GM15510 (cell line): ENCODE data around the gene MAP4K2.

ENCODE experiments used
- POLR2A ChIP-seq: IDR thresholded peaks from 3 replicates; pipeline ENCODE4 v1.6.1; 2011; ENCODE audit warnings: borderline replicate concordance; ENCODE audit not compliant: insufficient read length; ENCODE audit errors: extremely low read depth

Gene MAP4K2

GRCh38 chr11:64802370-64803157 lies 450 bp downstream of the MAP4K2 start:
- TF ChIP-seq POLR2A: peak; percentile 47

- no peak for TF ChIP-seq POLR2A
Measured at GRCh38 chr11:64801561-64802369, 1.2 kb downstream of the MAP4K2 start.

GRCh38 chr11:64801158-64801464 lies 1.9 kb downstream of the MAP4K2 start:
- TF ChIP-seq POLR2A: no peak

DNA sequence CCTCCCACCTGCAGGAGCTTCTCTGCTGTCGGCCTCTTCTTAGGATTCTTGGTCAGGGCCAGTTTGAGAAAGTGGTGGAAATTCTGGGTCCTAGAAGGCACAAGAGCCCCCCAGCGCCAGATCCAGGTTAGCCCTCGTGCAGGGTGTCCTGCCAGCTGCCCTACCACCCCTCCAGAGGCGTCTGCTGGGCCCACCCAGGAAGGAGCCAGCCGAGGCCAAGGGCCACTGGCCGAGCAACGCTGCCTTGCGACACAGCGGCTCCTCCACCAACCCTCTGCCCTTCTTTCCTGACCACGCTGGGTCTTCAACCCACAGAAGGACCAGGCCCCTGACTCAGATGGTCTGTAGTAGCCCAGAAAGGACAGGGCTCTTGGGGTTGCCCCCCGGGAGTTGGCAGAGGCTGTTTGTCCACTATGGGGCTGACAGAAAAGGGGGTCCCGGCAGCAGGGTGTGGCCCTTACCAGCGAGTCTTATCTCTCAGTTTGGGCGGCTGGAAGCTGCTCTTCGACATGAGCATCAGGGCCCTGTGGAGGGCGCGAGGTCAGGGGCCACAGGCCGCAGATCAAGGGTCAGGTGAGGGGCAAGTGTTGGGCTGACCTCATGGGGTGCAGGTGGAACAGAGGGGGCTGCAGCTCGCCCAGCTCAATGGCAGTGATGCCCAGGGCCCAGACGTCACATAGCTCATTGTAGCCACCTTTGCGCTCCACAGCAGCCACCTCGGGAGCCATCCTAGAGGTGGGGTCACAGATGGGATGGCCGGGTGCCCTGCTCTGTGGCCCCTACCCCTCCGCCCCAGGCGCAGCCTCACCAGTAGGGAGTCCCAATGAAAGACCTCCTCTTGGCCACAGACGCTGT lies 2.5 kb downstream of the MAP4K2 start:
- no peak for TF ChIP-seq POLR2A

GRCh38 chr11:64799623-64800302 lies 3.3 kb downstream of the MAP4K2 start:
- TF ChIP-seq POLR2A: no peak

GRCh38 chr11:64799256-64799622 lies 3.8 kb downstream of the MAP4K2 start:
- TF ChIP-seq POLR2A: no peak

DNA sequence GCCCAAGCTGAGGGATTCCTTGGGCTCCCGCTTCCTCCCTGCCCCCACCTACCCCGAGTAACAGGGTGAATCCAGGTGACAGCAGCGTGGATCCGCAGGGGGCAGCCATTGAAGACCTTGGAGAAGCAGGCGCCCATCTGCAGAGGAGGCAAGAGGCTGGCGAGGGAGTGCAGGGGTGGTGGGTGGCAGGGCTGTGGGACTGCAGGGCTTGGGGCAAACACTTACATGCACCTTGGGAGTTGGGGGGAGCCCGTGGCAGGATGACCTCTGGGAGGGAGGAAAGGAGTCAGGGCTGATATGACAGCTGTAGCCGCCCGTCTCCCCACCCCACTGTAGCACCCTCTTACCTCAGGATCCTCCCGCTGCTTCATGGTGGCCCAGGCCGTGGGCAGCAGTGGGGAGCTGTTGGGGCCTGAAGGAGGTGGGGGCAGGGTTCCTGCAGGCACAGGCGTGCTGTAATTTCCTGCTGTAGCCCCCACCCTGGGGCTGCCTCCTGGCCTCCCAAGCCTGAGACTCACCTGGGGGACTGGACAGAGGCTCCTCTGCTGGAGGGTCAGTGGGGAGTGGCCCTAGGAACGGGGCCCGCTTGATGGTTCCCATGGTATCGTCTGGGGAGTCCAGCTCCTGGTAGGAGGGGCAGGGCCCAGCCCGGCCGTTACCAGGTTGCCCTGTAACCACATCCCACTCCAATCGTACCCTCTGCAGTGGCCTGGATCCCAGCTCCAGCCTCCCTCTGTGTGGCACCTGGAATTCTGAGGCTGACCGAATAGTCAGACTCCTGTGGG lies 6.1 kb downstream of the MAP4K2 start:
- no peak for TF ChIP-seq POLR2A

DNA sequence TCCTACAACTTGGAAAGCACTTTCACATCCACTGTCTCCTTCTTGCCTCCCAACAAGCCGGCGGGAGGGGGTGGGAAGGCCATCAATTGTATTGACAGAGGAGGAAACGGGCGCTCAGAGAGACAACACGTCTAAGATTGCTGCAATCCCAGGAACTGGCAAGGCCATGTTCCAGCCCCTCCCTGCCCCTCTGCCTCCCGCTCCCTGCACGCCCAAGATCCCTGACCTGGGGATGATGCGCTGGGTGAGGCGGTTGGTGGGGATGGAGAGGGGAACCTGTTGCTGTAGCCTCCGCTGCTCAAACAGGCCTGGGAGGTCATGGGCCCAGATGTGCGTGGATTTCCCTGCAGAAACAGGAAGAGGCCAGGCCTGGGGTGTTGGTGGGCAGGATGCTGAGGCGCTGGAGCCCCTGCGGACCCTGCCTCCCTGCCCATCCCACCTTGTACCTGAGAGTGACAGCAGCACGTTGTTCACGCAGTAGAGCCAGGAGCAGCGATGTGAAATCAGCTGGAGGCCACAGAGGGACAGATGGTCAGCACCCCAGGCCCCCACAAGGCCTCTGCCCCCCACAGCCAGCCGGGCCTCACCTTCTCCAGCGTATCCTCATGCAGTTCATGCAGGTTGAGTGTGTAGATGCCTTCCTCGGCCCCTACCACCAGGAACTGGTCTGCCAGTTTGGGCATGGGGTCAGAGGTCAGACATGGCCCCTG lies 6.8 kb downstream of the MAP4K2 start:
- TF ChIP-seq POLR2A: no peak

DNA sequence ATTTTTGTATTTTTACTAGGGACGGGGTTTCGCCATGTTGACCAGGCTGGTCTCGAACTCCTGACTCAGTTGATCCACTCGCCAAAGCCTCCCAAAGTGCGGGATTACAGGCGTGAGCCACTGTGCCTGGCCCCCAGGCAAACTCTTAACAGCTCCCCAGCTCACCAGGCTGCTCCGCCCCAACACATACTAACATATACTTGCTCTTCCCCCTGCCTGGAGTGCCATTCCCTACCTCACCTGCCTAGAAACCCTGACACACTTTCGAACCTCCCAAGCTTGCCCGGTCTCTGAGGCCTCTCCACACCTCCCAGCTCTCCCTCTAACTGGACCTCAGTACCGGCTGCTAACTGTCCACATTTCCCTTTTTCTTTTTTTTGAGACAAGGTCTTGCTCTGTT lies 8.5 kb downstream of the MAP4K2 start:
- TF ChIP-seq POLR2A: no peak

GRCh38 chr11:64793271-64794160 lies 9.5 kb downstream of the MAP4K2 start:
- TF ChIP-seq POLR2A: no peak

DNA sequence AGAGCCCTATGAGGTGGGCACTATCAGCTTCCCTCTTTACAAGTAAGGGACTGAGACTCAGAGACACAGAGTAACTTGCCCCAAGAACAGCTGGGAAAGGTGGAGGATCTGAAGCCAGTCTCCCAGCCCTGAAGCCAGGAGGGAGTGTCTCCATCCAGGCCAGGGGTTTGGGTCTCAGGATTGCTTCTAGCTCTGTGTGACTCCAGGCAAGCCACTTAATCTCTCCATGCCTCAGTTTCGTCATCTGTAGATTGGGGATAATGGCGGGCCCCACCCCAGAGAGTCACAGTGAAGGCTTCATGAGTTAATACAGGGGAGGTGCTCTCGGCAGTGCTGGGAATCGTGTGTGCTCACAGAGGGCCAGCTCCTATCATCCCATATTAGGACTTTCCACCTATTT lies 10.5 kb downstream of the MAP4K2 start:
- TF ChIP-seq POLR2A: no peak

DNA sequence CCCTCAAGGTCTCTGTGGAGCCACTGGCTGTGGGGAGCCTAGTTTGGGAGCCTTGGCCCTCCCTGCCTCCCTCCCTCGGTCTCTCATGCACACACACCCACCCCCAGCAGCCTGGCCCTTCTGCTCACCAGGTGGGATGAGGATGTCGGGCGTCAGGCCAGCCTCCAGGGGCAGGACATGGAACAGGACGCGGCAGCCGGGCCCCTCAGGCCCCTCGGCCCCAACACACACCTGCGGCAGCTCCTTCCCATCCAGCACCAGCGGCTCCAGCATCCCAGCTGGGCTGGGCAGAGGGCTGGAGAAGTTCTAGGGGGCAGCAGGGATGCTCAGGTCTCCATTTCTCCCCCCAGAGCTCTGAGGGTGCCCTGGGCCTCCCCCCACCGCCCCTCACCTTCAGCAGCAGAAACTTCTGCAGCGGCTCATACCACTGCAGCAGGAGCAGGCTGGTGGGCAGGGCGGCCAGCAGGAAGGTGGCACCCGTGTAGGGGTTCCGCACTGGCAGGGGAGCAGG lies 11.2 kb downstream of the MAP4K2 start:
- no peak for TF ChIP-seq POLR2A
